ENCODE measurements around the gene GRAMD1B.
A peak's percentile ranks its signal among the peaks of the same experiment; 100 is the strongest.

- TF ChIP-seq CTCF (IDR thresholded peaks at IDR 0.05 in 4 of 5, conservative IDR thresholded peaks at IDR 0.05 in 1 of 5): peak; percentile 42 to 82 (median 67)
- TF ChIP-seq POLR2A (IDR thresholded peaks at IDR 0.05): no peak
Observed at GRCh38 chr11:123511037-123511870, 81.2 kb downstream of the GRAMD1B start.

Data from gastrocnemius medialis (tissue), 4 donors.